Stomach smooth muscle (tissue), 2 donors: ENCODE measurements around the gene NFS1.
"Not testable (repeated sequence)": the region's sequence is repeated elsewhere in the genome, so short reads cannot be mapped to it uniquely, and the experiment has no call there.

Source experiments
- H3K27ac ChIP-seq: one replicate; pipeline ENCODE4 v1.7.0; 2013; ENCODE audit warnings: mild to moderate bottlenecking, low read length, inconsistent platforms
- H3K27me3 ChIP-seq, 2 donors: one replicate each; pipeline ENCODE4 v1.7.0; 2013; ENCODE audit warnings: low read length in 2 of 2; ENCODE audit not compliant: insufficient read depth in 2 of 2, control insufficient read depth in 1 of 2
- H3K36me3 ChIP-seq, 2 donors: one replicate each; pipeline ENCODE4 v1.7.0; 2013; ENCODE audit warnings: low read length in 2 of 2; ENCODE audit not compliant: control insufficient read depth in 2 of 2, insufficient read depth in 2 of 2
- H3K4me1 ChIP-seq: one replicate; pipeline ENCODE4 v1.7.0; 2013; ENCODE audit warnings: low read length; ENCODE audit not compliant: control insufficient read depth, insufficient read depth
- H3K4me3 ChIP-seq, 2 donors: one replicate each; pipeline ENCODE4 v1.7.0; 2013; ENCODE audit warnings: low read length in 2 of 2
- H3K9ac ChIP-seq, 2 donors: one replicate each; pipeline ENCODE4 v1.7.0; 2013; ENCODE audit warnings: low read length in 2 of 2, mild to moderate bottlenecking in 1 of 2
- H3K9me3 ChIP-seq, 2 donors: one replicate each; pipeline ENCODE4 v1.7.0; 2013; ENCODE audit warnings: low read length in 2 of 2; ENCODE audit not compliant: control insufficient read depth in 2 of 2
- donor health status: healthy.
- donor health status: Pancreatic carcinoma.

NFS1 gene

GRCh38 chr20:35697696-35698297 is 1.4 kb downstream of the NFS1 start:
- peaks cover 13 to 22% of the 10 kb centered on the region in 2 donors for H3K36me3 ChIP-seq
- H3K9me3 ChIP-seq: no peaks in the 10 kb centered on the region
- H3K4me3 ChIP-seq: peak overlapping the region; percentile 70 to 97
- H3K27ac ChIP-seq: peak overlapping the region; percentile 89
- peak overlapping the region; percentile 73 to 96 for H3K9ac ChIP-seq
- H3K4me1 ChIP-seq: peaks cover 23% of the 10 kb centered on the region
- no peaks in the 10 kb centered on the region for H3K27me3 ChIP-seq

- H3K9me3 ChIP-seq: no peaks in the 10 kb centered on the region
- no peak overlapping the region for H3K27ac ChIP-seq
- H3K4me1 ChIP-seq: peaks cover 23% of the 10 kb centered on the region
- no peak overlapping the region for H3K4me3 ChIP-seq
- H3K36me3 ChIP-seq: peaks cover 6 to 13% of the 10 kb centered on the region in 2 donors
- no peak overlapping the region for H3K9ac ChIP-seq
- no peaks in the 10 kb centered on the region for H3K27me3 ChIP-seq
Observed at GRCh38 chr20:35695978-35696377, 3.2 kb downstream of the NFS1 start.

- Histone ChIP-seq H3K4me1 (peaks cover 23% of the 10 kb centered on the region), H3K27me3 (no peaks in the 10 kb centered on the region), H3K4me3 (no peak overlapping the region), H3K36me3 (peaks cover 8 to 15% of the 10 kb centered on the region in 2 donors), H3K9ac (no peak overlapping the region), H3K9me3 (no peaks in the 10 kb centered on the region), H3K27ac (no peak overlapping the region)
Observed at GRCh38 chr20:35695245-35695749, 3.9 kb downstream of the NFS1 start.

GRCh38 chr20:35690265-35690664 is 8.9 kb downstream of the NFS1 start:
- Histone ChIP-seq H3K9me3 (no peaks in the 10 kb centered on the region), H3K4me3 (no peak overlapping the region), H3K36me3 (peaks cover 7 to 23% of the 10 kb centered on the region in 2 donors), H3K9ac (no peak overlapping the region), H3K4me1 (no peaks in the 10 kb centered on the region), H3K27ac (no peak overlapping the region), H3K27me3 (no peaks in the 10 kb centered on the region)

- not testable (repeated sequence) for H3K4me3 ChIP-seq, H3K9ac ChIP-seq, H3K27ac ChIP-seq, H3K9me3 ChIP-seq, H3K4me1 ChIP-seq, H3K27me3 ChIP-seq
- peaks cover 4 to 17% of the 10 kb centered on the region in 2 donors for H3K36me3 ChIP-seq
Observed at GRCh38 chr20:35686872-35687271, 12.3 kb downstream of the NFS1 start.

GRCh38 chr20:35685368-35685767 is 13.8 kb downstream of the NFS1 start:
- H3K27me3 ChIP-seq, H3K4me1 ChIP-seq, H3K9ac ChIP-seq, H3K9me3 ChIP-seq, H3K27ac ChIP-seq, H3K4me3 ChIP-seq: not testable (repeated sequence)
- peaks cover 5 to 15% of the 10 kb centered on the region in 2 donors for H3K36me3 ChIP-seq

- peak overlapping the region; percentile 50 for H3K27ac ChIP-seq
- H3K27me3 ChIP-seq: no peaks in the 10 kb centered on the region
- H3K4me1 ChIP-seq: peaks cover 4% of the 10 kb centered on the region
- H3K9me3 ChIP-seq: no peaks in the 10 kb centered on the region
- H3K36me3 ChIP-seq: peaks cover 0 to 3% of the 10 kb centered on the region in 2 donors
- H3K9ac ChIP-seq: no peak overlapping the region
- no peak overlapping the region for H3K4me3 ChIP-seq
Observed at GRCh38 chr20:35681960-35682359, 17.2 kb downstream of the NFS1 start.

GRCh38 chr20:35680452-35681183 is 18.5 kb downstream of the NFS1 start:
- no peak overlapping the region for H3K4me3 ChIP-seq
- H3K4me1 ChIP-seq: peaks cover 4% of the 10 kb centered on the region
- H3K9me3 ChIP-seq: no peaks in the 10 kb centered on the region
- no peak overlapping the region for H3K9ac ChIP-seq
- peaks cover 0 to 3% of the 10 kb centered on the region in 2 donors for H3K36me3 ChIP-seq
- H3K27ac ChIP-seq: peak overlapping the region; percentile 50
- H3K27me3 ChIP-seq: no peaks in the 10 kb centered on the region

GRCh38 chr20:35674921-35675320 is 24.2 kb downstream of the NFS1 start:
- Histone ChIP-seq H3K27ac (no peak overlapping the region), H3K9ac (no peak overlapping the region), H3K36me3 (peaks cover 32 to 34% of the 10 kb centered on the region in 2 donors), H3K4me3 (no peak overlapping the region), H3K9me3 (no peaks in the 10 kb centered on the region), H3K27me3 (no peaks in the 10 kb centered on the region), H3K4me1 (no peaks in the 10 kb centered on the region)

GRCh38 chr20:35673884-35674283 is 25.3 kb downstream of the NFS1 start:
- no peak overlapping the region for H3K9ac ChIP-seq
- H3K9me3 ChIP-seq: no peaks in the 10 kb centered on the region
- H3K4me3 ChIP-seq: no peak overlapping the region
- H3K36me3 ChIP-seq: peaks cover 42 to 44% of the 10 kb centered on the region in 2 donors
- no peaks in the 10 kb centered on the region for H3K27me3 ChIP-seq
- no peaks in the 10 kb centered on the region for H3K4me1 ChIP-seq
- H3K27ac ChIP-seq: no peak overlapping the region

- Histone ChIP-seq H3K36me3 (peaks cover 44 to 46% of the 10 kb centered on the region in 2 donors), H3K4me3 (no peak overlapping the region), H3K9me3 (no peaks in the 10 kb centered on the region), H3K27ac (no peak overlapping the region), H3K9ac (no peak overlapping the region), H3K27me3 (no peaks in the 10 kb centered on the region), H3K4me1 (no peaks in the 10 kb centered on the region)
Observed at GRCh38 chr20:35669681-35670080, 29.5 kb downstream of the NFS1 start.
